OCI-LY7 (cell line): ENCODE results near the gene RSPH4A.

Source experiments
- CTCF ChIP-seq: fragments of 200-600 bp; sonication (generic); conservative IDR thresholded peaks from 2 replicates; pipeline ENCODE4 v1.5.1; 2014; ENCODE audit warnings: mild to moderate bottlenecking, antibody characterized with exemption, low read length, moderate library complexity, mixed read lengths
- EZH2phosphoT487 ChIP-seq: fragments of 200-600 bp; sonication (generic); IDR thresholded peaks from 2 replicates; pipeline ENCODE4 v1.6.1; 2018; ENCODE audit warnings: low read depth, borderline replicate concordance, mild to moderate bottlenecking, mixed run types, antibody characterized with exemption, low read length, moderate library complexity, mixed read lengths

DNA sequence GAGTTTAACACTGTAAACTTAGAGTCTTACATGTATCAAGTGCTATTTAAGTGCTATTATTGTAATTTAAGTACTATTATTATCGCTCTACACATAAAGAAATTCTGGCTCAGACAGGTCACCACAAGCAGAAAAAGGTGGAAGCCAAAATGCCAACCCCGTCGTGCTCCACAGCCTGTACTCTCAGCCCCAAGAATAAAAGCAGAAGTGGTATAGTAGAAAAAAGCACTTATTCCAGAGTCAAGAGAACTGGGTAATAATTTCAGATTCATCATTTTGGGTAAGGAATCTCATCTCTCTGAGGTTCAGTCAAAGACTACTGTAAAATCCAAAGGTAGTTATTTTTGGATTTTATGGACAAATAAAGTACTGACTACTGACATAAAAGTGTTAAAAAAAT, 51.3 kb downstream of the RSPH4A start:
- TF ChIP-seq CTCF = no peak
- TF ChIP-seq EZH2phosphoT487 = no peak
